Endothelial cell of umbilical vein (primary cell): ENCODE results near the gene C12orf60. TPM values are rescaled to one million over a fixed set of nuclear protein-coding genes. Genes with fewer than 3 reads are reported as not detected.

Source experiments
- BruUV-seq: library from RNA; stranded (reverse); fragments of 400-500 nt; replicated peaks from 2 replicates; lab custom pipeline; 2021; lab: Mats Ljungman, UMichigan
- CTCF ChIA-PET: fragments of 300-600, 350-600 bp; sonication (Branson Sonifier 250); formaldehyde crosslinking; loops from one replicate; lab custom pipeline; 2021; ENCODE audit warnings: antibody characterized with exemption, inconsistent platforms; lab: Charles Lee
- POLR2A ChIA-PET: fragments of 300-600, 350-600 bp; sonication (Branson Sonifier 250); formaldehyde crosslinking; loops from one replicate; lab custom pipeline; 2021; ENCODE audit warnings: antibody characterized with exemption, inconsistent platforms; lab: Charles Lee
- DNase-seq: peaks from one replicate; pipeline ENCODE4 v3.0.0-alpha.2; 2011; ENCODE audit warnings: low read depth, low spot score
- FAIRE-seq: peaks from 2 replicates; lab custom pipeline; 2011; peaks lifted over from hg19 to GRCh38; lab: Jason Lieb, UNC
- H2AFZ ChIP-seq: 2 replicates; pipeline ENCODE4 v1.6.0; 2012; ENCODE audit warnings: low read depth, low read length, control low read depth, inconsistent platforms
- H3K27ac ChIP-seq: 2 replicates; pipeline ENCODE4 v1.5.1; 2011; ENCODE audit warnings: low read depth, mild to moderate bottlenecking, control low read depth, low read length, moderate library complexity; ENCODE audit not compliant: insufficient read depth
- H3K27me3 ChIP-seq, 2 experiments: 2 replicates each; pipeline versions ENCODE4 v1.6.0 to v1.6.1; 2011; ENCODE audit warnings: low read length in 2 of 2, mixed read lengths in 1 of 2; ENCODE audit not compliant: control insufficient read depth in 2 of 2, insufficient read depth in 2 of 2
- H3K36me3 ChIP-seq, 2 experiments: 2 replicates in 1 of 2; 3 replicates in 1 of 2; pipeline ENCODE4 v1.5.1; 2011; ENCODE audit warnings: low read length in 2 of 2, mild to moderate bottlenecking in 1 of 2, moderate library complexity in 1 of 2; ENCODE audit not compliant: control insufficient read depth in 2 of 2, insufficient read depth in 2 of 2; ENCODE audit errors: extremely low read depth in 1 of 2
- H3K4me1 ChIP-seq: 3 replicates; pipeline ENCODE4 v1.5.1; 2011; ENCODE audit warnings: mild to moderate bottlenecking, low read length; ENCODE audit not compliant: control insufficient read depth, insufficient read depth; ENCODE audit errors: extremely low read depth
- H3K4me2 ChIP-seq: 2 replicates; pipeline ENCODE4 v1.6.1; 2011; ENCODE audit warnings: low read length, control low read depth, mixed read lengths; ENCODE audit not compliant: insufficient read depth
- H3K4me3 ChIP-seq, 3 experiments: fragments of 200-600 bp in 1 of 3; sonication (generic), shearing (Covaris generic) in 1 of 3; replicated peaks in 1 of 3; 2 replicates each; pipeline ENCODE4 v1.5.1; 2011 to 2016; ENCODE audit warnings: control low read depth in 3 of 3, low read length in 3 of 3, mild to moderate bottlenecking in 2 of 3, inconsistent platforms in 1 of 3, low read depth in 1 of 3, moderate library complexity in 1 of 3; ENCODE audit not compliant: insufficient read depth in 1 of 3
- H3K79me2 ChIP-seq: 2 replicates; pipeline ENCODE4 v1.6.0; 2012; ENCODE audit warnings: low read length, inconsistent platforms; ENCODE audit not compliant: control insufficient read depth, insufficient read depth
- H3K9ac ChIP-seq: replicated peaks from 2 replicates; pipeline ENCODE3; 2011; ENCODE audit warnings: low read length, control low read depth; ENCODE audit not compliant: insufficient read depth; ENCODE audit errors: extremely low read depth
- H3K9me1 ChIP-seq: replicated peaks from 3 replicates; pipeline ENCODE4 v1.6.0; 2011; ENCODE audit warnings: mild to moderate bottlenecking, low read length; ENCODE audit not compliant: control insufficient read depth, insufficient read depth; ENCODE audit errors: extremely low read depth
- H3K9me3 ChIP-seq: replicated peaks from 2 replicates; pipeline ENCODE4 v1.5.1; 2012; ENCODE audit warnings: low read length, inconsistent platforms; ENCODE audit not compliant: control insufficient read depth, insufficient read depth
- H4K20me1 ChIP-seq: replicated peaks from 2 replicates; pipeline ENCODE3; 2011; ENCODE audit warnings: mild to moderate bottlenecking, low read length; ENCODE audit not compliant: control insufficient read depth, insufficient read depth; ENCODE audit errors: extremely low read depth
- CTCF ChIP-seq, 2 donors: IDR thresholded peaks; 1 replicate in 1 of 2; 2 replicates in 1 of 2; pipeline ENCODE4 v1.5.1; 2011; ENCODE audit warnings: low read length in 2 of 2, mild to moderate bottlenecking in 2 of 2, moderate library complexity in 2 of 2, control low read depth in 1 of 2, inconsistent platforms in 1 of 2, low read depth in 1 of 2; ENCODE audit not compliant: insufficient read depth in 1 of 2; ENCODE audit errors: extremely low read depth in 1 of 2
- EZH2 ChIP-seq: IDR thresholded peaks from 2 replicates; pipeline ENCODE4 v1.6.1; 2012; ENCODE audit warnings: borderline replicate concordance, low read depth, mild to moderate bottlenecking, moderate library complexity, low read length, inconsistent platforms; ENCODE audit not compliant: severe bottlenecking
- FOS ChIP-seq: IDR thresholded peaks from 2 replicates; pipeline ENCODE4 v1.6.1; 2011; ENCODE audit warnings: mild to moderate bottlenecking, low read length, moderate library complexity, borderline replicate concordance; ENCODE audit not compliant: insufficient read depth
- GATA2 ChIP-seq: IDR thresholded peaks from 2 replicates; pipeline ENCODE4 v1.7.0; 2011; ENCODE audit warnings: low read depth, mild to moderate bottlenecking, moderate library complexity, mixed read lengths, low read length; ENCODE audit not compliant: insufficient read length, insufficient read depth
- JUN ChIP-seq: IDR thresholded peaks from 2 replicates; pipeline ENCODE4 v1.6.1; 2011; ENCODE audit warnings: borderline replicate concordance, low read depth; ENCODE audit not compliant: insufficient read length, insufficient read depth
- MAX ChIP-seq: IDR thresholded peaks from 2 replicates; pipeline ENCODE4 v1.6.1; 2011; ENCODE audit not compliant: insufficient read depth, insufficient read length
- MYC ChIP-seq: IDR thresholded peaks from one replicate; pipeline ENCODE4 v1.6.1; 2011; ENCODE audit warnings: mild to moderate bottlenecking, low read depth, low read length
- POLR2A ChIP-seq: IDR thresholded peaks from 2 replicates; pipeline ENCODE4 v1.6.1; 2012; ENCODE audit warnings: low read depth, mild to moderate bottlenecking, control low read depth, low read length
- POLR2AphosphoS5 ChIP-seq: IDR thresholded peaks from 2 replicates; pipeline ENCODE4 v1.6.1; 2012; ENCODE audit warnings: low read depth, mild to moderate bottlenecking, control low read depth, low read length, moderate library complexity; ENCODE audit not compliant: insufficient read depth
- dilution Hi-C: fragments of 300-500 bp; cut with MboI; formaldehyde crosslinking; loops from one replicate; pipeline ENCODE4 v1.15.0; 2019; ENCODE audit warnings: low sequenced_read_pairs; ENCODE audit not compliant: extremely low pct_ligation_motif_present
- intact Hi-C: fragments of 100-400 bp; cut with micrococcal nuclease; formaldehyde crosslinking; loops from one replicate; pipeline ENCODE4 v1.10.0; 2022
- polyA plus RNA-seq, 4 experiments: library from polyadenylated mRNA; depleted of rRNA in 3 of 4; stranded (reverse) in 3 of 4; unstranded in 1 of 4; fragments of >200 nt; gene quantifications; 2 replicates each; pipeline versions ENCODE4 v1.2.1 to v1.2.3, GENCODE V29; 2011 to 2012; ENCODE audit warnings: missing spikeins in 1 of 4
- total RNA-seq: library from RNA; stranded (reverse); gene quantifications from 2 replicates; pipeline ENCODE4 v1.2.3, GENCODE V29; 2021

The C12orf60 gene
- total and polyA plus RNA-seq, 2 donors (not counting 3 experiments of a cell fraction or from before 2014, with no cell fraction given), result 0.52 to 1.3 TPM

GRCh38 chr12:14802247-14802646 lies 1.2 kb upstream of the C12orf60 start:
- intact Hi-C loops (no loop called here), dilution Hi-C loops (no loop called here)
- no peaks in the 10 kb centered on the region for H3K9me3 ChIP-seq
- H3K9me1 ChIP-seq, result no peaks in the 10 kb centered on the region
- no peaks in the 10 kb centered on the region for H4K20me1 ChIP-seq
- POLR2A ChIA-PET, result interaction anchor here (0.7 to 1.2 kb wide), 2 partner anchors 9 to 42 kb away, joined by 3 to 6 read pairs; no protein-coding TSS in a partner anchor
- DNase-seq (no peak), FAIRE-seq (no peak)
- no peaks in the 10 kb centered on the region for H3K27me3 ChIP-seq
- no TSS peak for BruUV-seq
- H2AFZ ChIP-seq, result no peak overlapping the region
- peak overlapping the region; percentile 97 for H3K9ac ChIP-seq
- TF ChIP-seq CTCF (IDR thresholded peaks at IDR 0.05; ENCODE audit: extremely low read depth in 1 of 2, insufficient read depth in 1 of 2, low read depth in 1 of 2, low read length in 2 of 2) (no peak), GATA2 (no peak), FOS (no peak), EZH2 (no peak), JUN (no peak), POLR2A (no peak), POLR2AphosphoS5 (no peak), MAX (no peak), MYC (no peak)
- peaks cover 7 to 14% of the 10 kb centered on the region in 2 experiments for H3K36me3 ChIP-seq
- H3K79me2 ChIP-seq, result peaks cover 49% of the 10 kb centered on the region
- H3K4me2 ChIP-seq, result peak overlapping the region; percentile 80
- H3K4me1 ChIP-seq, result peaks cover 17% of the 10 kb centered on the region
- H3K27ac ChIP-seq, result peak overlapping the region; percentile 90
- CTCF ChIA-PET, result interaction anchor here (1.1 to 3.2 kb wide), 8 partner anchors 9 to 419 kb away, joined by 5 to 20 read pairs (median 6); partner anchors contain the start of gene RERG
- H3K4me3 ChIP-seq, result peak overlapping the region; percentile 76 to 98 (median 97)
